HCT116 (cell line): Measurements from ENCODE around the gene ADAMTSL2. TPM values are rescaled to one million over a fixed set of nuclear protein-coding genes. Genes with fewer than 3 reads are reported as not detected.

Source experiments
- ATAC-seq: fragments of 200-7000 bp; cut with Tn5 transposase; 2 replicates; pipeline ENCODE4 v1.9.1; 2020; ENCODE audit warnings: mild to moderate bottlenecking, moderate library complexity
- BruUV-seq: library from RNA; stranded (reverse); fragments of 400-500 nt; replicated peaks from 2 replicates; lab custom pipeline; 2021; lab: Mats Ljungman, UMichigan
- CTCF ChIA-PET: fragments of 300-600 bp; sonication (Branson Sonifier 250); formaldehyde crosslinking; loops from one replicate; lab custom pipeline; 2021; ENCODE audit warnings: antibody characterized with exemption; lab: Charles Lee
- POLR2A ChIA-PET: fragments of 300-600, 350-600 bp; sonication (Branson Sonifier 250); formaldehyde crosslinking; loops from one replicate; lab custom pipeline; 2021; ENCODE audit warnings: antibody characterized with exemption; lab: Charles Lee
- RAD21 ChIA-PET, 2 experiments: fragments of 300-600 bp; sonication (Branson Sonifier 250); formaldehyde crosslinking; loops; one replicate each; lab custom pipeline; 2023; ENCODE audit warnings: low total read pairs in 2 of 2; ENCODE audit not compliant: uncharacterized antibody in 2 of 2, unreplicated experiment in 2 of 2, low non-redundant PET in 1 of 2; lab: Charles Lee
- DNase-seq: peaks from one replicate; pipeline ENCODE4 v3.0.0-alpha.2; 2010; ENCODE audit warnings: low read depth, low spot score
- H2AFZ ChIP-seq: fragments of 200-600 bp; shearing (Covaris generic), sonication (generic); 2 replicates; pipeline ENCODE4 v1.6.1; 2017; ENCODE audit warnings: low read depth, mixed run types, mixed read lengths, antibody characterized with exemption, low read length; ENCODE audit not compliant: poor library complexity, severe bottlenecking
- H3K27ac ChIP-seq: 2 replicates; pipeline ENCODE4 v1.5.1; 2012; ENCODE audit warnings: low read depth, low read length
- H3K27me3 ChIP-seq: fragments of 200-600 bp; sonication (generic); 2 replicates; pipeline ENCODE4 v1.6.1; 2016; ENCODE audit warnings: mixed run types, low read length, mixed read lengths; ENCODE audit not compliant: insufficient read depth
- H3K36me3 ChIP-seq, 2 experiments: fragments of 200-500 bp in 1 of 2; fragments of 200-600 bp in 1 of 2; sonication (Bioruptor generic) in 1 of 2; sonication (generic) in 1 of 2; 2 replicates each; pipeline versions ENCODE4 v1.5.1 to v1.6.1; 2014 to 2016; ENCODE audit warnings: low read length in 2 of 2, inconsistent platforms in 1 of 2, mixed read lengths in 1 of 2, mixed run types in 1 of 2; ENCODE audit not compliant: insufficient read depth in 2 of 2, control insufficient read depth in 1 of 2
- H3K4me1 ChIP-seq, 2 experiments: fragments of 200-600 bp in 1 of 2; sonication (generic) in 1 of 2; 2 replicates each; pipeline versions ENCODE4 v1.5.1 to v1.6.1; 2012 to 2017; ENCODE audit warnings: low read length in 2 of 2, inconsistent platforms in 1 of 2, mild to moderate bottlenecking in 1 of 2, mixed read lengths in 1 of 2, mixed run types in 1 of 2, moderate library complexity in 1 of 2; ENCODE audit not compliant: insufficient read depth in 2 of 2, control insufficient read depth in 1 of 2
- H3K4me2 ChIP-seq: fragments of 200-600 bp; sonication (generic); 2 replicates; pipeline ENCODE4 v1.6.1; 2017; ENCODE audit warnings: mixed run types, low read length, mixed read lengths
- H3K4me3 ChIP-seq, 2 experiments: fragments of 200-600 bp in 1 of 2; sonication (generic) in 1 of 2; replicated peaks in 1 of 2; 2 replicates each; pipeline ENCODE4 v1.5.1; 2011 to 2016; ENCODE audit warnings: low read length in 2 of 2, control low read depth in 1 of 2, low read depth in 1 of 2, mild to moderate bottlenecking in 1 of 2, mixed read lengths in 1 of 2, mixed run types in 1 of 2
- H3K79me2 ChIP-seq: fragments of 200-600 bp; sonication (generic); 2 replicates; pipeline ENCODE4 v1.6.1; 2017; ENCODE audit warnings: mild to moderate bottlenecking, mixed run types, low read length, moderate library complexity, mixed read lengths; ENCODE audit not compliant: insufficient read depth
- H3K9ac ChIP-seq: fragments of 200-600 bp; sonication (generic); 2 replicates; pipeline ENCODE4 v1.6.1; 2016; ENCODE audit warnings: low read length, mixed read lengths
- H3K9me2 ChIP-seq: fragments of 200-600 bp; sonication (generic), shearing (Covaris generic); 2 replicates; pipeline ENCODE4 v1.6.1; 2017; ENCODE audit warnings: mixed run types, mild to moderate bottlenecking, moderate library complexity; ENCODE audit not compliant: insufficient read depth
- H3K9me3 ChIP-seq, 2 experiments: fragments of 200-500 bp in 1 of 2; fragments of 200-600 bp in 1 of 2; sonication (Bioruptor generic) in 1 of 2; sonication (generic) in 1 of 2; 2 replicates each; pipeline ENCODE4 v1.6.1; 2014 to 2017; ENCODE audit warnings: low read length in 2 of 2, mixed read lengths in 2 of 2, inconsistent platforms in 1 of 2, low read depth in 1 of 2, mild to moderate bottlenecking in 1 of 2, mixed run types in 1 of 2, moderate library complexity in 1 of 2; ENCODE audit not compliant: control insufficient read depth in 1 of 2, insufficient read depth in 1 of 2
- H4K20me1 ChIP-seq: fragments of 200-600 bp; sonication (generic), shearing (Covaris generic); 2 replicates; pipeline ENCODE4 v1.6.1; 2017; ENCODE audit warnings: mixed run types, mild to moderate bottlenecking, moderate library complexity; ENCODE audit not compliant: insufficient read depth
- CBX3 ChIP-seq: IDR thresholded peaks from 2 replicates; pipeline ENCODE4 v1.6.1; 2012; ENCODE audit warnings: low read depth
- CEBPB ChIP-seq: IDR thresholded peaks from 2 replicates; pipeline ENCODE4 v1.6.1; 2012; ENCODE audit warnings: low read depth
- EGR1 ChIP-seq: IDR thresholded peaks from 2 replicates; pipeline ENCODE4 v1.6.1; 2012; ENCODE audit warnings: low read depth
- ELF1 ChIP-seq: IDR thresholded peaks from 2 replicates; pipeline ENCODE4 v1.6.1; 2012; ENCODE audit warnings: low read depth, borderline replicate concordance
- EZH2phosphoT487 ChIP-seq: fragments of 200-600 bp; IDR thresholded peaks from 2 replicates; pipeline ENCODE4 v1.6.1; 2018; ENCODE audit warnings: antibody characterized with exemption, borderline replicate concordance
- FOSL1 ChIP-seq: IDR thresholded peaks from 2 replicates; pipeline ENCODE4 v1.6.1; 2012; ENCODE audit warnings: low read depth
- JUND ChIP-seq: IDR thresholded peaks from 2 replicates; pipeline ENCODE4 v1.6.1; 2012
- POLR2A ChIP-seq: IDR thresholded peaks from 2 replicates; pipeline ENCODE4 v1.7.0; 2011; ENCODE audit warnings: borderline replicate concordance; ENCODE audit not compliant: insufficient read depth, insufficient read length; ENCODE audit errors: extremely low read depth
- POLR2AphosphoS5 ChIP-seq: IDR thresholded peaks from 2 replicates; pipeline ENCODE4 v1.6.1; 2011; ENCODE audit warnings: mild to moderate bottlenecking, low read depth, low read length, moderate library complexity
- RAD21 ChIP-seq: IDR thresholded peaks from 2 replicates; pipeline ENCODE4 v1.6.1; 2012; ENCODE audit warnings: low read depth, mild to moderate bottlenecking
- REST ChIP-seq: IDR thresholded peaks from 2 replicates; pipeline ENCODE4 v1.6.1; 2012; ENCODE audit warnings: low read depth
- SIN3A ChIP-seq: IDR thresholded peaks from 2 replicates; pipeline ENCODE4 v1.6.1; 2012; ENCODE audit warnings: low read depth
- SP1 ChIP-seq: IDR thresholded peaks from 2 replicates; pipeline ENCODE4 v1.6.1; 2012; ENCODE audit warnings: low read depth
- SRF ChIP-seq: IDR thresholded peaks from 2 replicates; pipeline ENCODE4 v1.6.1; 2012; ENCODE audit warnings: low read depth
- YY1 ChIP-seq: IDR thresholded peaks from 2 replicates; pipeline ENCODE4 v1.6.1; 2011; ENCODE audit warnings: low read length, low read depth, moderate library complexity, mild to moderate bottlenecking; ENCODE audit not compliant: insufficient replicate concordance; ENCODE audit errors: extremely low read depth
- ZFX ChIP-seq: fragments of 450-650 bp; IDR thresholded peaks from 2 replicates; pipeline ENCODE4 v1.6.1; 2017
- ZNF274 ChIP-seq: fragments of 200-500 bp; sonication (Bioruptor generic); IDR thresholded peaks from 2 replicates; pipeline ENCODE4 v1.6.1; 2014; ENCODE audit warnings: mild to moderate bottlenecking, low read depth, low read length, inconsistent platforms
- intact Hi-C: fragments of 100-400 bp; cut with micrococcal nuclease; formaldehyde crosslinking; loops from 2 replicates; pipeline ENCODE4 v1.10.0; 2022
- total RNA-seq: library from RNA; stranded (reverse); gene quantifications from one replicate; pipeline ENCODE4 v1.2.1, GENCODE V29; 2021; ENCODE audit not compliant: unreplicated experiment
- TF ChIP-seq, protein P1 (sequence below): IDR thresholded peaks from 2 replicates; pipeline ENCODE4 v1.6.1; 2012
- TF ChIP-seq, protein P2 (sequence below): IDR thresholded peaks from 2 replicates; pipeline ENCODE4 v1.6.1; 2011; ENCODE audit warnings: mild to moderate bottlenecking, low read length, moderate library complexity; ENCODE audit not compliant: insufficient replicate concordance; ENCODE audit errors: extremely low read depth

The ADAMTSL2 gene
- total RNA-seq, 1 experiment from 2014 or later: not detected

GRCh38 chr9:133499892-133500270, 34.6 kb upstream of the ADAMTSL2 start (continued):
- TF ChIP-seq REST (no peak), RAD21 (no peak)

- Histone ChIP-seq H2AFZ (no peak overlapping the region), H3K9ac (no peak overlapping the region), H3K79me2 (no peaks in the 10 kb centered on the region), H3K27me3 (no peaks in the 10 kb centered on the region; the same call in 1 of the 2 replicates), H3K27ac (no peak overlapping the region), H3K9me2 (no peaks in the 10 kb centered on the region), H3K9me3 (peaks cover 8 to 18% of the 10 kb centered on the region in 2 experiments), H3K4me2 (no peak overlapping the region), H3K4me1 (no peaks in the 10 kb centered on the region; a peak in 1 of 4 replicates), H3K4me3 (no peak overlapping the region), H3K36me3 (no peaks in the 10 kb centered on the region), H4K20me1 (no peaks in the 10 kb centered on the region)
- ChIA-PET POLR2A (no interaction called here), CTCF (no interaction called here), RAD21 (no interaction called here)
- intact Hi-C loops: no loop called here
- no TSS peak for BruUV-seq
- ATAC-seq (no peak), DNase-seq (no peak)
- TF ChIP-seq ZFX: no peak
- TF ChIP-seq, protein P1, sequence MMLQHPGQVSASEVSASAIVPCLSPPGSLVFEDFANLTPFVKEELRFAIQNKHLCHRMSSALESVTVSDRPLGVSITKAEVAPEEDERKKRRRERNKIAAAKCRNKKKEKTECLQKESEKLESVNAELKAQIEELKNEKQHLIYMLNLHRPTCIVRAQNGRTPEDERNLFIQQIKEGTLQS: no peak
- TF ChIP-seq POLR2AphosphoS5: no peak
- no peak for TF ChIP-seq EGR1
- no peak for TF ChIP-seq SIN3A
- no peak for TF ChIP-seq CEBPB
- TF ChIP-seq ELF1: no peak
- no peak for TF ChIP-seq SRF
- no peak for TF ChIP-seq SP1
- TF ChIP-seq CBX3: no peak
- TF ChIP-seq FOSL1: no peak
- no peak for TF ChIP-seq YY1
- TF ChIP-seq ZNF274: no peak
- TF ChIP-seq, protein P2, sequence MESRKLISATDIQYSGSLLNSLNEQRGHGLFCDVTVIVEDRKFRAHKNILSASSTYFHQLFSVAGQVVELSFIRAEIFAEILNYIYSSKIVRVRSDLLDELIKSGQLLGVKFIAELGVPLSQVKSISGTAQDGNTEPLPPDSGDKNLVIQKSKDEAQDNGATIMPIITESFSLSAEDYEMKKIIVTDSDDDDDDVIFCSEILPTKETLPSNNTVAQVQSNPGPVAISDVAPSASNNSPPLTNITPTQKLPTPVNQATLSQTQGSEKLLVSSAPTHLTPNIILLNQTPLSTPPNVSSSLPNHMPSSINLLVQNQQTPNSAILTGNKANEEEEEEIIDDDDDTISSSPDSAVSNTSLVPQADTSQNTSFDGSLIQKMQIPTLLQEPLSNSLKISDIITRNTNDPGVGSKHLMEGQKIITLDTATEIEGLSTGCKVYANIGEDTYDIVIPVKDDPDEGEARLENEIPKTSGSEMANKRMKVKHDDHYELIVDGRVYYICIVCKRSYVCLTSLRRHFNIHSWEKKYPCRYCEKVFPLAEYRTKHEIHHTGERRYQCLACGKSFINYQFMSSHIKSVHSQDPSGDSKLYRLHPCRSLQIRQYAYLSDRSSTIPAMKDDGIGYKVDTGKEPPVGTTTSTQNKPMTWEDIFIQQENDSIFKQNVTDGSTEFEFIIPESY: no peak
- no peak for TF ChIP-seq POLR2A
- TF ChIP-seq REST: no peak
- TF ChIP-seq EZH2phosphoT487: no peak
- TF ChIP-seq JUND: no peak
Measured at GRCh38 chr9:133502112-133502511, 32.4 kb upstream of the ADAMTSL2 start.
